Stomach smooth muscle (tissue), 2 donors: ENCODE measurements around the gene LPP.

ENCODE experiments used
- H3K27ac ChIP-seq: one replicate; pipeline ENCODE4 v1.7.0; 2013; ENCODE audit warnings: mild to moderate bottlenecking, low read length, inconsistent platforms
- H3K27me3 ChIP-seq, 2 donors: one replicate each; pipeline ENCODE4 v1.7.0; 2013; ENCODE audit warnings: low read length in 2 of 2; ENCODE audit not compliant: insufficient read depth in 2 of 2, control insufficient read depth in 1 of 2
- H3K36me3 ChIP-seq, 2 donors: one replicate each; pipeline ENCODE4 v1.7.0; 2013; ENCODE audit warnings: low read length in 2 of 2; ENCODE audit not compliant: control insufficient read depth in 2 of 2, insufficient read depth in 2 of 2
- H3K4me1 ChIP-seq: one replicate; pipeline ENCODE4 v1.7.0; 2013; ENCODE audit warnings: low read length; ENCODE audit not compliant: control insufficient read depth, insufficient read depth
- H3K4me3 ChIP-seq, 2 donors: one replicate each; pipeline ENCODE4 v1.7.0; 2013; ENCODE audit warnings: low read length in 2 of 2
- H3K9ac ChIP-seq, 2 donors: one replicate each; pipeline ENCODE4 v1.7.0; 2013; ENCODE audit warnings: low read length in 2 of 2, mild to moderate bottlenecking in 1 of 2
- H3K9me3 ChIP-seq, 2 donors: one replicate each; pipeline ENCODE4 v1.7.0; 2013; ENCODE audit warnings: low read length in 2 of 2; ENCODE audit not compliant: control insufficient read depth in 2 of 2
- donor health status: healthy.
- donor health status: Pancreatic carcinoma.

Gene LPP

DNA sequence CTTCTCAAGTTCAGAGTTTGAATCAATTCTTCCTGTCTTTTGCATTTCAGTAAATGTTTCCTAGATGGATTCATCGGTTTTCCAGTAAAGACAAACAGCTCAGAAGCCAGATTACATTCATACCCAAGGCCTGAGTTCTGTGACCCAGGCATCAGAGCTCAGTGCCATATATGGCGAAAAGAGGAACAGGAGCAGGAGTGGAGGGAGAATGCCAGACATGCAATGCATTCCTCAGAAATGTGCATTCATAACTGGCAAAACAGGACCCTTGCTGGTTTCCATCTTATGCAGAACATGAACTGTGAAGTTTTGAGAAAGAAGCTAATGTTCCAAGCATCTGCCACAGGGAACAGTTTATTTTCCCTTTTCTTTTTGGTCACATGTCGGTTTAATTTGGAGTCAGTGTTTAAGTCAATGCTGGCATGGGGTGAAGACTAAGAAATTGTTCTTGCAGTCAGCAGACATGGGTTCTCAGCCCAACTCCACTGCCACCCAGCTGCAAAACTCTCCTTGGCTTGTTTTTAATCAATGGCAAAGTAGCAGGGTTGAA lies 116.5 kb downstream of the LPP start:
- H3K27ac ChIP-seq, result peak overlapping the region; percentile 99
- H3K9me3 ChIP-seq, result no peaks in the 10 kb centered on the region
- H3K4me3 ChIP-seq, result peak overlapping the region; percentile 5 to 60
- peak overlapping the region; percentile 72 to 85 for H3K9ac ChIP-seq
- no peaks in the 10 kb centered on the region for H3K36me3 ChIP-seq
- peaks cover 84% of the 10 kb centered on the region for H3K4me1 ChIP-seq
- H3K27me3 ChIP-seq, result no peaks in the 10 kb centered on the region

DNA sequence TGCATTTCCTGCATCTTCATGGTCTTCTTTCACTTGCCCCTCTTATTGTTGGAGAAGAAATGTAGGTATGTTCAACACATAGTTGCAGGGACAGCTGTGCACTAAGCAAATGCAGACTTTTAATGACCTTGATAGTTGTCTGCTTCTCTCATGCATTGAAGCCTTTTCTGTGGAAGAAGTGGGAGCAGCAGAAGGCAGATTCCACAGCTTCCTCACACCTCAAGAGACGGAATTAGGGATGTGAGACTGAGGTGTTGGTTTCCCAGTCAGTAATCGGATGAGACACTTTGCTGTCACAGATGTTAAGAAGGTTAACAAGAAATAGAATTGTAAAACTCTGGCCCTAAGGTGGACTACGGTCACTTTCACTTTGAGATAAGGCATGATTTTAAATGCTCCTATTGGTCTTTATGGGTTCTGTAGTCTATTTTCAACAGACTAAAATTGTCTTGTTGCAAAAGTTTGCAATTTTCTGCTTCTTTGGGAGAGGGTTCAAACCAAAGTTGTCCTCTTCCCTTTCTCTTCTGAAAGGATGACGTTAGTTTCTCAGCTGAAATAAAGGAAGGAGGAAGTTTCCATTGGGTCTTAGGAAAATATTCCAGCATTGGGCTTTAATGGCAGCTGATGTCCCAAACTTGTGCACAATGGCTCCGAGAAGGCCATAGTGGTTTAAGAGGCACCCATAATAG lies 117.4 kb downstream of the LPP start:
- Histone ChIP-seq H3K27ac (peak overlapping the region; percentile 99), H3K36me3 (peaks cover 0 to 3% of the 10 kb centered on the region in 2 donors), H3K9me3 (no peaks in the 10 kb centered on the region), H3K9ac (peak overlapping the region; percentile 51 to 85), H3K4me3 (peak overlapping the region; percentile 5 to 60), H3K4me1 (peaks cover 82% of the 10 kb centered on the region), H3K27me3 (no peaks in the 10 kb centered on the region)

DNA sequence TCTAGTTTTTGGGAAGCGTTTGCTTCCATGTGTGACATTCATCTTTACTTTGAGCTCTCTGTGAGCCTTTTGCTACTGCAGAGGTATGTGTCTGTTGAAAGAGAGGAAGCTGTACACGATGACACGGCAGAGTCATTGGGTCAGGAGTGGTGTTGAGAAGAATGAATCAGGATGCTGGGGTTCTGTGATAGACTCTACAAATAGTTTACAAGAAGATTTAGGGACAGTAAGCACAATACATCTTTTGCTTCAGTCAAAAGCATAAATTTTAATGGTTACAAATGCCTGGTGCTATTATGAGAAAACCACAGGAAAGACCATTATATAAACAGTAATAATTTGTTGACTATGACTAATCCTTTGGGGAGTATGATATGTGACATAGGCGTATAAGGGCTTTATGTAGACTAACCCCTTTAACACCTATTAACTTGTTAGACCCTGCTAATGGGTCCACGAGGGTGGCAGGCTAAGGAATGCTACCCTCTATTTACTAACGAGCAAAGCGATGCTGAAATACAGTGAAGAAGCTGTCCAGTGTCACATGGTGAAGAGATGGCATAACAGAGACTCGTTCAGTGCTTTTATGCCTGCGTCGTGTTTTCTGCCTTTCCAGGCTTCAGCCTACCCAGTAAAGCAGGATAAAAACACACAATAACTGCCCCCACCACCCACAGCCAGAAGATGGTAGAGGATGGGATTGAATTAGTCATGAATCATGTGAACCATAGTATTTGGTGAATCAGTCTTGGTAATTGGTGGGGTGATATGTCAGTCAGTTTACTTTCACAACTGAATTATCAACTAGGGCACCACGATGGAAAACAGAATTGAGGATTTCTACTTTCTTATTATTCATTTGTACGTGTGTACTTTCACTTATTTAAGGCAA lies 118.8 kb downstream of the LPP start:
- Histone ChIP-seq H3K27ac (peak overlapping the region; percentile 99), H3K9ac (peak overlapping the region; percentile 51 to 85), H3K4me3 (peak overlapping the region; percentile 8 to 40), H3K4me1 (peaks cover 78% of the 10 kb centered on the region), H3K36me3 (peaks cover 2 to 3% of the 10 kb centered on the region in 2 donors), H3K9me3 (no peaks in the 10 kb centered on the region), H3K27me3 (no peaks in the 10 kb centered on the region)

GRCh38 chr3:188274249-188274915 lies 120.4 kb downstream of the LPP start:
- Histone ChIP-seq H3K4me3 (no peak overlapping the region), H3K27me3 (no peaks in the 10 kb centered on the region), H3K4me1 (peaks cover 82% of the 10 kb centered on the region), H3K9me3 (no peaks in the 10 kb centered on the region), H3K27ac (peak overlapping the region; percentile 99), H3K36me3 (peaks cover 4 to 9% of the 10 kb centered on the region in 2 donors), H3K9ac (peak overlapping the region in 1 of 2 donors; percentile 4)

DNA sequence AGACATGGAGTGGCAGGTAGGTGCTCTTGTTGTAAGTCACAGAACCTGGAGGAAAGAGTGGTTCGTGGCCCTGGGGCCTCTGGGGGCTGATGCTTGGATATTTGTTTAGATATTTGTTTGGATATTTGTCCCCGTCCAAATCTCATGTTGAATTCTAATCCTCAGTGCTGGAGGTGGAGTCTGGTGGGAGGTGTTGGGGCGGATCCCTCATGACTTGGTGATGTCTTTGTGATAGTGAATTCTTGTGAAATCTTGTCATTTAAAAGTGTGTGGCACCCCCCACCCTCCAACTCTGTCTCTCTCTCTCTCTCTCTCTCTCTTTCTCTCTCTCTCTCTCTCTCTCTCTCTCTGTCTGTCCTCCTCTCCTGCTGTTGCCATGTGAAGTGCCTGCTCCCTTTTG lies 122.4 kb downstream of the LPP start:
- Histone ChIP-seq H3K9me3 (no peaks in the 10 kb centered on the region), H3K9ac (no peak overlapping the region), H3K4me1 (peaks cover 73% of the 10 kb centered on the region), H3K36me3 (peaks cover 4 to 9% of the 10 kb centered on the region in 2 donors), H3K27ac (peak overlapping the region; percentile 76), H3K4me3 (no peak overlapping the region), H3K27me3 (no peaks in the 10 kb centered on the region)

GRCh38 chr3:188278717-188279324 lies 124.9 kb downstream of the LPP start:
- H3K9me3 ChIP-seq, result no peaks in the 10 kb centered on the region
- peaks cover 70% of the 10 kb centered on the region for H3K4me1 ChIP-seq
- H3K4me3 ChIP-seq, result peak overlapping the region in 1 of 2 donors; percentile 1
- peak overlapping the region; percentile 65 for H3K27ac ChIP-seq
- H3K9ac ChIP-seq, result no peak overlapping the region
- H3K36me3 ChIP-seq, result peaks cover 7 to 9% of the 10 kb centered on the region in 2 donors
- H3K27me3 ChIP-seq, result no peaks in the 10 kb centered on the region

DNA sequence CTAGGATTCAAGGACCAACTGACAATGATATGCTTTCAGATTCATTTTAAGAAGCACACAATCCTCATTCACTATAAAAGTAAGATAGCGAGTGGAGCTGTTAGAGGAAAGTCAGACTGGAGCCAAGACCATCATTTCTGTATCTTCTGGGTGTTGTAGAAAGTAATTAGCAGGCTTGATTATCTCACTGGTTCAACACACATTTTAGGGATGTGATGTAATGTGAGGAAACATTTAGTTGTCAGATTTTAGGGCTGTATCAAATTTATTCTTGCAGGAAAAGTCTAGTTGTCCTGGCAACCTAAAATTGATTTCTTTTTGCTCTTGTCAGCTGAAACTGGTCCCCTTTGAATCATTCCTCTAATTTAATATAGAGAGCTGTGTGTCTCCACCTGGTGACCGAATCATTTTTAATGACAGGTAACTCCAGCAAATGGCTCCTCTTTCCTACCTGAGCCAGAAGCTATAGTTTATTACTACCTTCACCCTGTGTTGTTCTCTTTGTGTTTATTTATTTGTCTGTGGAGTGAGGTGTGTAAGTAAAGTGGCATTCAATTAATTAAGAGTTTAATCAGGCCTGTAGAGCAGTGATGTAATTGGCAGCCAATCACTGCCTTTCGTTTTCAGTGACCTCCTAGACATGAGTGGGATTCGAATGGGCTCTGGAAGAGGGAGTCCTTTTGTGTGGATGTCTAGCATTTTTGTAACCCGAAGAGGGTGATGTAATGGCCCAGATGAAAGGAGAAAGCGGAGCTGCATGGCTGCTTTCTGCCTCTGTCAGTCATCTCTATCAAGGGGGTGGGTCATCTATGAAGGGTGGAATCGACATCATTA lies 125.8 kb downstream of the LPP start:
- peaks cover 72% of the 10 kb centered on the region for H3K4me1 ChIP-seq

DNA sequence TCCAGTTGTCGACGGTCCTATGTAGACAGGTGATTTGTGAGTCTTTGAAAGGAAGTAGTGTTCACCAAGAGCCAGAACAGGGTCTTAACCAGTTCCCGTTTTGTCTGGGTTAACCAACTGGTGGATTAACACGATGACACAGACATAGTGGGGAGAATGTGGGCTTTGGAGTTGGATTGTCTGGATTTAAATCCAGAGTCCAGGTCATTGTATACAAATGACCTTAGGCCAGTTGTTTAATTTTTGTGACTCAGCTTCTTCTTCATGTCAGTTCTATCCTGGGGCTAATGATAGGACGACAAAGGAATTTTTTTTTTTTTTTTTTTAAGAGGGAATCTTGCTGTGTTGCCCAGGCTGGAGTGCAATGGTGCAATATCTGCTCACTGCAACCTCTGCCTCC lies 126.7 kb downstream of the LPP start:
- H3K9me3 ChIP-seq, result no peaks in the 10 kb centered on the region
- peak overlapping the region; percentile 65 for H3K27ac ChIP-seq
- no peak overlapping the region for H3K4me3 ChIP-seq
- no peak overlapping the region for H3K9ac ChIP-seq
- H3K4me1 ChIP-seq, result peaks cover 70% of the 10 kb centered on the region
- H3K27me3 ChIP-seq, result no peaks in the 10 kb centered on the region
- H3K36me3 ChIP-seq, result peaks cover 7 to 12% of the 10 kb centered on the region in 2 donors

More for the DNA sequence above, 125.8 kb downstream of the LPP start:
- H3K36me3 ChIP-seq, result peaks cover 7 to 9% of the 10 kb centered on the region in 2 donors
- peak overlapping the region; percentile 65 for H3K27ac ChIP-seq
- no peaks in the 10 kb centered on the region for H3K27me3 ChIP-seq
- no peak overlapping the region for H3K4me3 ChIP-seq
- no peaks in the 10 kb centered on the region for H3K9me3 ChIP-seq
- no peak overlapping the region for H3K9ac ChIP-seq

- peaks cover 3 to 9% of the 10 kb centered on the region in 2 donors for H3K36me3 ChIP-seq
- peaks cover 66% of the 10 kb centered on the region for H3K4me1 ChIP-seq
- no peaks in the 10 kb centered on the region for H3K27me3 ChIP-seq
- H3K27ac ChIP-seq, result peak overlapping the region; percentile 66
- H3K4me3 ChIP-seq, result peak overlapping the region in 1 of 2 donors; percentile 15
- no peak overlapping the region for H3K9ac ChIP-seq
- H3K9me3 ChIP-seq, result no peaks in the 10 kb centered on the region
These were observed 128.9 kb downstream of the LPP start for GRCh38 chr3:188282871-188283270.
